Uterus (tissue), 4 donors: Measurements from ENCODE around the gene ZBP1. TPM values are rescaled to one million over a fixed set of nuclear protein-coding genes. Genes with fewer than 3 reads are reported as not detected.
A peak's percentile ranks its signal among the peaks of the same experiment; 100 is the strongest.

Source experiments
- DNase-seq, 2 donors: peaks; one replicate each; pipeline ENCODE4 v3.0.0-alpha.2; 2019 to 2020
- H3K27ac ChIP-seq, 2 donors: fragments of 200-600 bp; sonication (generic); 1 replicate in 1 of 2; 2 replicates in 1 of 2; pipeline ENCODE4 v1.5.1; 2016 to 2018
- H3K27me3 ChIP-seq, 2 donors: fragments of 200-600 bp; sonication (generic); one replicate each; pipeline ENCODE4 v1.5.1; 2018 to 2019; ENCODE audit warnings: control low read depth in 1 of 2
- H3K36me3 ChIP-seq, 2 donors: fragments of 200-600 bp; sonication (generic); one replicate each; pipeline ENCODE4 v1.5.1; 2019; ENCODE audit warnings: control low read depth in 1 of 2
- H3K4me1 ChIP-seq, 2 donors: fragments of 200-600 bp; sonication (generic); one replicate each; pipeline ENCODE4 v1.5.1; 2018 to 2019; ENCODE audit warnings: control low read depth in 1 of 2
- H3K4me3 ChIP-seq, 2 donors: fragments of 200-600 bp; sonication (generic); 1 replicate in 1 of 2; 2 replicates in 1 of 2; pipeline ENCODE4 v1.5.1; 2018 to 2019; ENCODE audit warnings: mild to moderate bottlenecking in 1 of 2
- H3K9me3 ChIP-seq, 2 donors: fragments of 200-600 bp; sonication (generic); one replicate each; pipeline ENCODE4 v1.5.1; 2019; ENCODE audit warnings: control low read depth in 1 of 2
- POLR2A ChIP-seq, 2 donors: fragments of 450-650 bp; IDR thresholded peaks; one replicate each; pipeline ENCODE4 v1.6.1; 2016; ENCODE audit warnings: antibody characterized with exemption in 2 of 2, mild to moderate bottlenecking in 1 of 2, moderate library complexity in 1 of 2
- intact Hi-C: fragments of 100-400 bp; cut with DNase I; formaldehyde crosslinking; loops from one replicate; pipeline ENCODE4 v1.15.1; 2023; ENCODE audit warnings: low total_unique reads
- total RNA-seq, 4 donors: library from RNA; depleted of rRNA in 3 of 4; stranded (reverse); fragments of >200 nt in 3 of 4; gene quantifications; one replicate each; pipeline versions ENCODE4 v1.1.0 to v1.2.4, GENCODE V29; 2014 to 2023
- TF ChIP-seq, protein P1 (sequence below), 4 experiments: fragments of 200-600 bp in 2 of 4; fragments of 450-650 bp in 2 of 4; sonication (generic) in 2 of 4; IDR thresholded peaks; one replicate each; pipeline ENCODE4 v1.5.1; 2016 to 2019; ENCODE audit warnings: antibody characterized with exemption in 4 of 4, mild to moderate bottlenecking in 2 of 4, moderate library complexity in 1 of 4
- donor health status: DM: yes; HTN: yes; CAD: no.

ZBP1 gene
- total RNA-seq, 4 donors from 2014 or later, result 0.46 TPM; not detected in 3

DNA sequence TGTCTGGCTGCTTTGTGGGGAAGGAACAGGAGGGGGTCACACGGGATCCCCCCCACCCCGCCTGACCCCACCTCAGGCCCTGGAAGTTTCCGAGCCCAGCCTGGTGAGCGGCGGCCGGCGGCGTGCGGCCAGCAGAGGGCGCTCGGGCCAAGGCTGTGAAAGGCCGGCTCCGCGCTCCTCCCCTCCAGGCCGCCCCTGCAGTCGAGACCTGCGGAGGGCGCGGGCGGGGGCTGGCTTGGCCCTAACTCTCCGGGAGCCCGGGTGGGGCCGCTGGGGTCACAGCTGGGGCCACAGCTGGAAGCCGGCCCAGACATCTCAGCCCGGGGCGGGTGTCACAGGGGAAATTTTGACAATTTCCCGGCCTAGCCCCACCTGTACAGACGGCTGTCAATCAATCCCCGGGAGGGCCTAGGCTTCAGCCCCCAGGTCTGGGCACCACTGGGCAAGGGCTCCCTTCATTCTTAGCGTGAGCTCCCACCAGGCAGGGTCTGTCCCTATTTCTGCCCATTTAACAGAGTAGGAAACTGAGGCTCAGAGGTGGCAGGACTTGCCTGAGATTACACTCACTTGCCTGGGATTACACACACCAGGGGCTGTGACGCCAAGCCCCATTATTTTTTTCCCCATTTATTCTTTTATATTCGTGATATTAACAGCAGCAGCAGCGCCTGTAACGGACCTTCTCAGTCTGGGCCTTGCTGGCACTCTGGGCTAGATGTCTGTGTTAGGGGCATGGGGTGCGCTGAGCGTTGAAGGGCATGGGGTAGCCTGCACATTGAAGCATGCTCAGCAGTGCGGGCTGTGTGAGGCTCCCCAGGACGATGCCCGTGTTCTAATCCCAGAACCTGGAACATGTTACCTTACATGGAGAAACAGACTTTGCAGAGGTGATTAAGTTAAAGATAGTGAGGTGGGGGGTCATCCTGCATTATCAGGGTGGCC, 23.0 kb downstream of the ZBP1 start:
- Histone ChIP-seq H3K36me3 (no peaks in the 10 kb centered on the region), H3K27ac (no peak overlapping the region), H3K4me3 (no peak overlapping the region), H3K4me1 (no peaks in the 10 kb centered on the region), H3K27me3 (no peaks in the 10 kb centered on the region), H3K9me3 (no peaks in the 10 kb centered on the region)
- intact Hi-C loops, result loop anchor here (2.0 kb wide), 1 partner anchor 614 kb away; no protein-coding TSS in a partner anchor
- TF ChIP-seq POLR2A (IDR thresholded peaks at IDR 0.05), result no peak
- TF ChIP-seq, protein P1, sequence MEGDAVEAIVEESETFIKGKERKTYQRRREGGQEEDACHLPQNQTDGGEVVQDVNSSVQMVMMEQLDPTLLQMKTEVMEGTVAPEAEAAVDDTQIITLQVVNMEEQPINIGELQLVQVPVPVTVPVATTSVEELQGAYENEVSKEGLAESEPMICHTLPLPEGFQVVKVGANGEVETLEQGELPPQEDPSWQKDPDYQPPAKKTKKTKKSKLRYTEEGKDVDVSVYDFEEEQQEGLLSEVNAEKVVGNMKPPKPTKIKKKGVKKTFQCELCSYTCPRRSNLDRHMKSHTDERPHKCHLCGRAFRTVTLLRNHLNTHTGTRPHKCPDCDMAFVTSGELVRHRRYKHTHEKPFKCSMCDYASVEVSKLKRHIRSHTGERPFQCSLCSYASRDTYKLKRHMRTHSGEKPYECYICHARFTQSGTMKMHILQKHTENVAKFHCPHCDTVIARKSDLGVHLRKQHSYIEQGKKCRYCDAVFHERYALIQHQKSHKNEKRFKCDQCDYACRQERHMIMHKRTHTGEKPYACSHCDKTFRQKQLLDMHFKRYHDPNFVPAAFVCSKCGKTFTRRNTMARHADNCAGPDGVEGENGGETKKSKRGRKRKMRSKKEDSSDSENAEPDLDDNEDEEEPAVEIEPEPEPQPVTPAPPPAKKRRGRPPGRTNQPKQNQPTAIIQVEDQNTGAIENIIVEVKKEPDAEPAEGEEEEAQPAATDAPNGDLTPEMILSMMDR (IDR thresholded peaks at IDR 0.05), result peak; percentile 92 to 97 (median 97)
- DNase-seq, result peak; percentile 62 to 72

DNA sequence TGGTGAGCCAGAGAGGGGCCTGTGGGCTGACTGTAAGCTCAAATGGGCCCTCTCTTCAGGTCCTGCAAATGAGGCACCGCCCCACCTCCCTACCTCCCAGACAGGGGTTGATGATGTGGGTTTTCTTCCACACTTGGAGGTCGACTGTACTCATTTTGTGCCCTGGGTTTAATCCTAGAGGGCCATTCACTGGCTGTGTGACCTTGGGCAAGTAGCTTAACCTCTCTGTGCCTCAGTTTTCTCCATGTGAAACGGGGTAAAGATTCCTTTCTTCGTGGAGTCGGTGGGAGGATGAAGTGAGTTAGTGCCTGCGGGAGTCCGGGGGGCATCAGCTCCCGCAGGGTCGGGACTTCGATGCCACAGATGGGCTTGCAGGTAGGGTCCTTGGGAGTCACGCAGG, 23.9 kb downstream of the ZBP1 start:
- Histone ChIP-seq H3K9me3 (no peaks in the 10 kb centered on the region), H3K36me3 (no peaks in the 10 kb centered on the region), H3K4me1 (no peaks in the 10 kb centered on the region), H3K4me3 (no peak overlapping the region), H3K27me3 (no peaks in the 10 kb centered on the region), H3K27ac (no peak overlapping the region)
- no peak for DNase-seq
- intact Hi-C loops, result loop anchor here (2.0 kb wide), 1 partner anchor 614 kb away; no protein-coding TSS in a partner anchor
- TF ChIP-seq, protein P1 (IDR thresholded peaks at IDR 0.05), result no peak
- TF ChIP-seq POLR2A (IDR thresholded peaks at IDR 0.05), result no peak

DNA sequence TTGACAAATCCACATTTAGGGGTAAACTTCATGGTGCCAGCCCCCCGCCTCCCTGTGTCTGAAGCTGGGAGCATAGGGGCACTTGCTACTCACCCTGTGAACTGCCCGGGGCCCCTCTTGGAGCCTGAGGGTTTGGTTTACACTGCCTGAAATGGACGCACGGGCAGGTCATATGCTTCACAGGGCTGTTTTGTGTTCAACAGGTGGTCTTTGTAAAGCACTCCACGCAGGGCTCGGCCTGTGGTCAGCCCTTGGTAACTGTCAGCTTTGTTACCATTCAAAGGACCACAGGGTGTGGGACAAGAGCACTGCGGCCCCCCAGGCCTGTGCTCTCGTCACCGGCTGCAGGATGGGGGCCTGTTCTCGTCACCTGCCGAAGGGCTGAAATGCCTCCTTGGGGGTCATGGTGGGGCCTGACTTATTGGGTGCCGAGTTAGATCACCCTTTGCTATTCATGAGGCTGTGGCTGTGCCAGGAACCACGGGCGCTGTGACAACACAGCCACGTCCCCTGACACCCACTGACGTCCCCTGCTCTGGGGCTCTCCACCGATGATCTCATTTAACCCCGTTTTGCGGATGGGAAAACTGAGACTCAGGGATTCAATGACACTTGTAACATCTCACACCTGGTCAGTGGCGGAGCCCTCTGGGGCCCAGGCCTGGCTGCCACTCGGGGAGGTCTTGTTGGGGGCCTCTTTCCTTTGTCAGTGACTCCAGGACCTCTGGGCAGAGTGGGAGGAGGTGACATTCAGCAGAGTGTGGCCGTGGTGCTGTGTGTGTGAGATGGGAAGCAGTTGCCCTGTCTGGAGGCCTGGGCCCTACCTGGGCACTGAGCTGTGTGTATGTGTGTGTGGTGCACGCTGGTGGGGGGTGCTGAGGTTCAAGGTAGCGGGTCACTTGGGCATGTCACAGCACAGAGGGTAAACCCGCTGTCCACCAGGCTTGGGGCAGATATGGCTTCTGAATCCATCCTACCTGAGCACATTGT, 24.9 kb downstream of the ZBP1 start:
- Histone ChIP-seq H3K4me3 (no peak overlapping the region), H3K36me3 (no peaks in the 10 kb centered on the region), H3K4me1 (no peaks in the 10 kb centered on the region), H3K9me3 (no peaks in the 10 kb centered on the region), H3K27ac (no peak overlapping the region), H3K27me3 (no peaks in the 10 kb centered on the region)
- DNase-seq, result no peak
- intact Hi-C loops, result loop anchor here (2.0 kb wide), 1 partner anchor 615 kb away; no protein-coding TSS in a partner anchor
- TF ChIP-seq, protein P1 (IDR thresholded peaks at IDR 0.05), result no peak
- no peak for TF ChIP-seq POLR2A (IDR thresholded peaks at IDR 0.05)

DNA sequence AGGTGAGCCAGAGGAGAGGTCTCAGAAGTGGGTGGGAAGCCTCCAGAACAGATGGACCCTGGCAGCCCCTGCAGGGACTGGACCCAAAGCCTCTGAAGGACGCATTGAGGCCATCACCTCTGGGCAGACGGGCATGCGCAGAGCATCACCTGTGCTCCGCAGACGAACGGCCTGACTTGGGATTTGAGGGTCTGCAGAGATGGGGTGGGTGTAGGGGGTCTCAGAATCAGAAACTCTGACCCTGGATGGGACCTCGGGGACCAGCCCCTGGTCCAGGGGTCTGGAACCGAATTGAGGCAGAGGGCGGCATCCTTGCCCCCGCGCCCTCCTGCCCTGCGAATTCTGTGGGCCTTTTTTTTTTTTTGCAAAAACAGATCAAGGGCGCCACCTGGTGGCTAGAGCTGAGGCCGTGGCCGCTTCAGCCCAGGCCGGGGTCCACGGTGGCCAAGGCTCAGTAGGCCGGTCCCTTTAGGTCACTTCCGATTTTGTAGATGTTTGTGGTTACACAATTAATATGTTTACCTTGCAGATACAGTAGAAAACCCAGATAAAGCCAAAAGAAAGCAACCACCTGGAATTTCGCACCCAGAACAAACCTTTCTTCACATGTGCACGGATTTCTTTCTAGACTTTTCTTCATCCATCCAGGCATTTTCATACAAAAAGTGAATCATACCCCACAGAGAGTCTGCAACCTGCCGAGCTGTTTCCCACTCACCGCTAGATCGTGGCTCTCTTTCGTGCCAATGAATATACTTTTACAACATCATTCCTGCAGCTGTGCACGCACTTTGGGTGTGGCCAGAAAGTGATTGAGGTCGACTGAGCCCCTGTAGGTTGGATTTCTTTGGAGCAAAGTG, 25.9 kb downstream of the ZBP1 start:
- Histone ChIP-seq H3K27me3 (no peaks in the 10 kb centered on the region), H3K4me1 (no peaks in the 10 kb centered on the region), H3K36me3 (no peaks in the 10 kb centered on the region), H3K4me3 (no peak overlapping the region), H3K9me3 (no peaks in the 10 kb centered on the region), H3K27ac (no peak overlapping the region)
- TF ChIP-seq POLR2A (IDR thresholded peaks at IDR 0.05), result no peak
- TF ChIP-seq, protein P1 (IDR thresholded peaks at IDR 0.05), result peak; percentile 67 to 93 (median 77)
- DNase-seq, result peak in 1 of 2 donors; percentile 41
- intact Hi-C loops, result loop anchor here (5.0 kb wide), 1 partner anchor 82 kb away; no protein-coding TSS in a partner anchor
